ENCODE data around the gene CHCHD3.

DNA sequence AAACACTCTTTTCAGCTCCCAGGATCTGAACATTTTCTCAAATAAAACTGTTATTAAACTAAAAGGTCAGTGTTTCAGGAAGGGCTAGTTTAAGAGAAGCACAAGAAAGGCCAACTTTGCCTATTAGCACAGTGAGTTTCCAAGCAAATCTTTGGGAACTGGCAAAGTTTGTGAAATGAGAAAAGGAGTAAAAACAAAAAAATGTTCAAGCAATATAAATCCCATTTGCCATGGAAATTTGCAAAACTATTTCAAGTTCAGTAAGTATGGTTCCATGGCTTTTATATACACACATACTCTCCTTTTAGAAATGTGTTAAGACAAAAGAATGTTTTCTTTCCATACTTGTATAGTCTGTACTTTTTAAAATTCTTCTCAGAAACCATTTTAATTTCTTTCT is 51.5 kb downstream of the CHCHD3 start:
- TF ChIP-seq YY1 (IDR thresholded peaks at IDR 0.05; ENCODE audit: insufficient read depth, insufficient read length) (no peak), SUZ12 (IDR thresholded peaks at IDR 0.05; ENCODE audit: extremely low read depth, insufficient read depth, insufficient read length) (no peak)

All from NT2/D1 (cell line).